Stimulated activated CD8-positive, alpha-beta memory T cell treated with anti-CD3 and anti-CD28 coated beads, Interleukin-12 subunit alpha, Interleukin-12 subunit beta, amount 100 ng/mL, for 24 hours (primary cell): ENCODE results near the gene TARS3.

Source experiments
- DNase-seq: peaks from one replicate; pipeline ENCODE4 v3.0.0-alpha.2; 2020; ENCODE audit errors: extremely low read depth

TARS3 gene

DNA sequence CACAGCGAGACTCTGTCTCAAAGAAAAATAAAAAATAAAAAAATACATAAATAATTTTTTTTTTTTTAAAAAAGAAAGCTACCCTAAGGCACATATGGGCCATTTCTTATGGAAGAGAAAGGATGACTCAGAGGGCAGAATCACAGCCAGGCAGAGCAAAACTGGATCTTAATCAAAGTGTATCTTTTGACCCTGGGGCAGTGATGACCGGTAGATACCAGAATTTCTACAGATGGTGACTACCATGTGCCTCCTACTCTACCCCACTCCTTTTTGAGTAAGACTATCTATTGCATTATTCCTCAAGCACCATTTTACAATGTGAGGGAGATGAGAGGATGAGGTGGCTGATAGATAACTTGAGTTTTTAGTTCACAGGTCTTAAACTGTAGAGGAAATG is 26.0 kb downstream of the TARS3 start:
- no peak for DNase-seq

DNA sequence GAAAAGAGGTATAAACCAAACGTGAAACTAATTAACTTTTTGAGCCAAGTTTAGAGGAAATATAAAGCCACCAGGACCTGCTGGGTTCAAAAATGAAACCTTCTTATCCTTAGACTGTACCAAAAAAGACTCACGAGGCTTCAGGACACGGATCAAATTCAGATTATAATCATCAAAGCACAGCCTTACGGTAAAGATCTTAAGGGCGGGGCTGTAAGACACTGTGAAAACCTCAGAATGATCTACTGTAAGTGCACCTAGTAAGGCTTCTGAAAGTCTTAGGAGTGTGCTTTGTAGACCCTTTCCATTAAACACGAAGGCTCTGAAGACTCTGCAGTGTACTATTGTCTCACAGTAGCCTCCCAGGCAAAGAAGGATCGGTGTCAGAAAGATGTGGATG is 26.8 kb downstream of the TARS3 start:
- DNase-seq = no peak

DNA sequence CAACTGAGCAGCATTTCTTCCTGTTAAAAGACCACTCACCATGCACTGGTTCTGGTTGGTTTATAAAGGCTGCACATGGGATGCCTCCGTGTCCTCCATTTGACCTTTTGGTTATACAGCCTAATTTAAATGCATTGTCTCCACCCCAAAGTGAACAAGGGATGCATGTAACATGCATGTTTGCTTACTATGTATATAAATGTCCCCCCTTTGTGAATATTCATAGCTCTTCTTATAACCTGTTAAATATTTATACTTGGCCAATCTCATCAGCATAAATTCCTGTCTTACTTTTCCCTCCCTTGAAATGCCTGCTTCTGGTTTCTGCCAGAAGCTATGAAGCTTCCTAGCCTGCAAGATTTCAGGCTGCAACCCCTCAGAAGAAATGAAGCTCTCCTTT is 27.4 kb downstream of the TARS3 start:
- no peak for DNase-seq

DNA sequence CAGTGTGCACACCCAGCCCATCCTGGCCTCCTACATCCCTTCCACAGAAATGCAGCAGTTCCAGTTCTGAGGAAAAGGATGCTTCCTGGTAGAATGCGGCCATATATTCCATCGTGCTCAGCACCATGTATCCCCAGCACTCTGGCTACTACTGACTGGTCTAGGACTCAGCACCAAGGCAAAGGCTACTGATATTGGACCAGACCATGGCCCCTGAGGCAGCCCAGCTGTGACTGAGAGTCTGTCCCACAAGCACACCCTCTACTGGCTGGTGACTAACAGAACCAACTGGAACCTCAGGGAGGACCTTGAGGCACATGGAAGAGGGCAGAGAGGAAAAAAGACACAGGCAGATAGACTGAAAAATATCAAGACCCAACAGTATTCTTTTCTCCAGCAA is 30.0 kb downstream of the TARS3 start:
- no peak for DNase-seq

DNA sequence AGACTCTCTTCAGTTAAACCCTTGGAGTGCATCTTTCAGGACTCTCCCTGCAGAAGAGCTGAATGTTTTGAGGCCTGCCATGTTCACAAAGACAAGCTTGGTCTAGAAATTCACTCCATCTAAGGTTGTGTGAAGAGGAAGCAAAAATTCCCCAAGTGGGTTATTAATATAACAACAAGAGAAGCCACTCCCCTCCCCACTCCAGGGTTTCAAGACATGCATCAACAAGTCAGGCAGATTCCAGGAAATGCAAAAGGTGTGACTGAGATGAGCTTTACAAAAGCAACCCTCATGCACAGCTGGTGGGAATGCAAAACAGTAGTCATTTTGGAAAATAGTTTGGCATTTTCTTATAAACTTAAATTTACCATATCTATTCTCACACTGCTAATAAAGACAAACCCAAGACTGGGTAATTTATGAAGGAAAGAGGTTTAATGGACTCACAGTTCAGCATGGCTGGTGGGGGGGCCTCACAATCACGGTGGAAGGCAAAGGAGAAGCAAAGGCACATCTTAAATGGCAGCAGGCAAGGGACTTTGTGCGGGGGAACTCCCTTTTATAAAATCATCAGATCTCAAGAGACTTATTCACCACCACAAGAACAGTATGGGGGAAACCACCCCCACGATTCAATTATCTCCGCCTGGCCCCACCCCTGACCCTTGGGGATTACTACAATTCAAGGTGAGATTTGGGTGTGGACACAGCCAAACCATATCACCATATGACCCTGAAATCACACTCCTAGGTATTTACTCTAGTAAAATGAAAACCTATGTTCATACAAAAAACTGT is 31.3 kb downstream of the TARS3 start:
- no peak for DNase-seq

DNA sequence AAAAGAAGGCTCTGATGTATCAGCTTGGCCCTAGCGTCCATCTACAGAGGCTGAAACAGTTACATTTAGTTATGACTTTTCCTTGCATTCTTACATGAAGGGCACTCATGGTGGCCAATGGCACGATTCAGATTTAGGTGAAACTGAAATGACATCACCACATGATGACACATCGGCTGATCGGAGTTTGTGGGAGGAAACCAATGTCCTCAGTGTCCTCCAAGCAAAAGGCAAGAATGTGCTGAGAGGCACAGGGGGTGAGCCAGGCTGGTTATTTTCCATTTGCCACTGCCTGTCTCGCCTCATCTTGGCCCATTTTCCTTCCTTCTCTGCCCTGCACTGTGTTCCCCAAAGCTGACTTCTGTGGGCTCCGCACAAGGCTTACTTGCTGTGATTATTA is 34.4 kb downstream of the TARS3 start:
- no peak for DNase-seq

DNA sequence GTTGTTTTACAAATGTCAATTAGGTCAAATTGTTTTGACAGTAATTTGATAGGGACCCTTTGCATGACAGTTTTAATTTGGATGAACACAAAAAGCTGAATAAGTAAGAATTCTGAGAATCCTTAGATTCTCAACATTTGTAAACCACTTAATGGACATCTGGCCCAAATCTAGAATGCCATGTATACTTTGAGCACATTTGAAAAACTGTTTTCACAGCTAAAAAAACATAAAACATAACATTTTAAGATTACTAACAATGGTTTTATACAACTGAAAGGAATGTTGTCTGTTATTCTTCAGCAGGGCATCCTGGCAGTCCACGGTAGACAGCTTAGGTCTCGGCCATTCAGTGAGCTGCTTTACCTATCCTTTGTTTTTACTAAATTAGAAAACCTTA is 37.6 kb downstream of the TARS3 start:
- no peak for DNase-seq

DNA sequence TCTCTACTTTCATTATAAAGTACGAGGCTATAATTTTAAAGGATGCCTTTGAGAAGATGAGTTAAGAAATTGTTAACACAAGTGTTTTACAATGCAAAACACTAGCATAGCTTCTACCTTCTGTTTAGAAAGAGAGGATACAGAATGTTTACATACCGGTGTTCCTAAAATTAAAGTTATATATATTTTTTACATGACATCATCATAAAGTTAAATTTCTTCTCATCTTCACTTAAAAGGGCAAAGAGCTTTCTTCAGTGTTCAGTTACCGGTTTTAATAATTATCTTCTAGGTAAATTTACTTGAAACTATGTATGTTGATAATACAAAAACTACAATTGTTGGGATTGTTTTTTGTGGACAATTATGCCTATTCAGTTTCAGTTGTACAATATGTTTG is 39.4 kb downstream of the TARS3 start:
- DNase-seq = no peak

DNA sequence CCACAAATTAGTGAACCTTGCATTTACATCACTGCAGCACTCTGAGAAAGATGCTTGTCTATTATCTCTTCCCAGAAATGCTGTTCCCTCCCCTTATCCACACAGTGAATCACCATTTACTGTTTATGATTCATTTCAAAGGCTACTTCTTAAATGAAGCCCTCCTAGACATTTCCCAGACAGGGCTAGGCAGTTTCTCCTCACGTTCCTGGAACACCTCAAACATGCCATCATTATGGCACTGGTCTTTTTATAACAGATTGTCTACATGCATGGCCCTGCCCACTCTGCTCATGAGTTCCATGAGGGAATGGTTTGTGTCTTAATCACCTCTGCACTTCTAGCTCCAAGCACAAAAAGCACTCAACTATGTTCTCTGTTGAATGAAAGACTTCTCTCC is 39.9 kb downstream of the TARS3 start:
- no peak for DNase-seq

DNA sequence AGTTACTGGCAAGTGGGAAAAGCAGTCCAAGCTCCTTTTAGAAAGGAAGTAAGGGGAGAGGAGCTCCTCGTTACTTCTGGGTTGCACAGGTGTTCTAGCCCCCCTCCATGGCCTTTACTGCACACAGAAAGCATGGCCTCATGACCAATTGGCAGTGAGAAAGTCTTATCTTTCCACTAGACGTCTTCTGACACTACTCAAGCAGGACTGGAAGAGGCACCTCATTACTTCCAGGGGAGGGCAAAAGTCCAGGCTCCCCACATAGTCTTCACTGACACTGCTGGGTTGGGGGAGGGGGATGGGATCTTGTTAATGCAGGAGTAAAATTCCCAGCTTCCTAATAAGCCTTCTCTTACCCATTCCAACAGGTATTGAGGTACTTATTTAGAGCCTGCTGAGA is 44.5 kb downstream of the TARS3 start:
- DNase-seq = no peak

DNA sequence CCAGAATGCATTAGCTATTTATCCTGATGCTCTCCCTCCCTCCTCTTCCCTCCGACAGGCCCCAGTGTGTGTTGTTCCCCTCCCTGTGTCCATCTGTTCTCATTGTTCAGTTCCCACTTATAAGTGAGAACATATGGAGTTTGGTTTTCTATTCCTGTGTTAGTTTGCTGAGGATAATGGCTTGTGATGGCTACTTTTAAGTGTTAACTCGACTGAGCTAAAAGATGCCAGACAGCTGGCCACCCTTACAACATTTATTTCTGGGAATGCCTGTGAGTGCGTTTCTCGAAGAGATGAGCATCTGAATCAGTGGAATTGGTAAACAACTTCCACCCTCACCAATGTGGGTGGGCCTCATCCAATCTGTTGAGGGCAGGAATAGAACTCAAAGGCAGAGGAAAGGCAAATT is 47.3 kb downstream of the TARS3 start:
- no peak for DNase-seq

DNA sequence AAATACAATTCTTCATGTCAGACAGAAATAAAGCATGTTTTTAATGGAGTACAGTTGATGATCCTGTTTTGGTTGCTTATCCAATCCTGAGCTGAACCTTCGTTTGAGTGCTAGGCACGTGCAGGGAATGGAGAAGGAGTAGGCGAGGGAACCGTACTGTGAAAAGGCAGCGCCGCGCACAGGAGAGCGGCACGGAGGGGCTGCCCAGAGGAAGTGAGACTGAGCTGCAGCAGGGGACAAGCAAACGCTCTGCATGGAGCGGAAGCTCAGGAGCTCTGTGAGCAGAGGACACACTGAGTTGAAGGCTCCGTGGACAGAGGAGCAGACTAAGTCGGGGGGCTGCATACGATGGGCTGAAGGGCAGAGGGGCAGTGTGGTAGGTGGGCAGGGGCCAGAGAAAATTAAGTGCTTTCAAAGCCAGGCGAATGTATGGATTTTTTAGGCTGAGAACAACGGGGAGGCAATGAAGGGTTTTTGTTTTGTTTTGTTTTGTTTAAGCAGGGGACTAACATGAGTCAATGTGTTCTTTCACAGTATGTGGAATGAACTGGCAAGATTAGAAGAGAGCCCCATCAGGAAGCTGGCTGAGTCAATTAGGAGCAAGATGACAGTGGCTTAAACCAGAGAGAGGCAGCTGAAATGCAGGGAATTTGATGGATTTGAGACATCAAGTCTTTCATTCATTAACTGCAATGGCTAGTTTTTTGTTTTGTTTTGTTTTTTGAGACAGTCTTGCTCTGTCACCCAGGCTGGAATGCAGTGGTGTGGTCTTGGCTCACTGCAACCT is 48.3 kb downstream of the TARS3 start:
- DNase-seq = no peak

DNA sequence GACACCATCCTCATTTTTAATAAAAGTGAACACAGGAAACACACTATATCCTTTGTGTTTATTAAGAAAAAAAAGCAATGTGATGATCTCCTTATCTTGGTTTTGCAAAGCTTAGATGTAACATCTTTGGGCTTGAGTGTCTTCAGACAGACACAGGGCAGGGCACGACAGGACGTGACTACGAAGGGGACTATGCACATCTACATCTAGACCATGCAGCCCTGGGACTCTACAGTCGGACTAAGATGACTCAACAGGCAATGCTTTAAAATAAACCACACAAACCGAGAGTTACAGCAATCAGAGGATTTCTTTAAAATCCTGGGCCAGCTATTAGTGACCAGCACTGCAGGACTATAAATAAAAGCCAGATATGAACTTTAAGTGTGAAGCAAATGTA is 49.3 kb downstream of the TARS3 start:
- DNase-seq = no peak

DNA sequence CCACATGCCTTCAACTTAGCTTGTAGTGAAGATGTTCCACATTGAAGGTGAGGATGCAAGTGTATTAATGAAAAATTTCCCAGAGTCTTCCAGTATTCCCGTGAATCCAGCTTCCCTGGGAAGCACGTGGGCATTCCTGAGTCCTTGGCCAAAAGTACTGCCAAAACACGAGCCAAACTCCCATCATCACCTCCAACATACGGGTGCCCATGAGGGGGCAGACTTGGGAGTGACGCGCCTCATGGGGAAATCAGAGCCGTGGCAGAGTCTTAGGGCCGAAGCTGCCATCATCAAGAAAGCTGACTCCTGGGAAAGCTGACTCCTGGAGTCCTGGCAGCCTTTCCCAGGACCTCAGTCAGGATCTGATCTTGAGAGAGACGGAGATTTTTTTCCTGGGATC is 52.0 kb downstream of the TARS3 start:
- DNase-seq = no peak

DNA sequence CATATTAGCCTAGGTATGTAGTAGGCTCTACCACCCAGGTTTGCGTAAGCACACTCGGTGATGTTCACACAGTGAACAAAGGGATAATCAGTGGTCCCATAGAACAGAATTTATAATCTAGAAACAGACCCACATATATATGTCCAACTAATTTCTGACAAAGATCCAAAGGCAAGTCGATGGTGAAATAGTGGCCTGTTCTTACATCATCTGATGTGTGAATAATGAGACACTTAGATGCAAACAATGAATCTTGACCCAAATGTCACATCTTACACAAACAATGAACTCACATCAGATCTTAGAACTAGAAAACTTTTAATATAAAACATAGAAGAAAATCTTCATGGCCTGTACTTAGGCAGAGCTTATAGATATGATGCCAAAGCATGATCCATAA is 54.5 kb downstream of the TARS3 start:
- DNase-seq = no peak

DNA sequence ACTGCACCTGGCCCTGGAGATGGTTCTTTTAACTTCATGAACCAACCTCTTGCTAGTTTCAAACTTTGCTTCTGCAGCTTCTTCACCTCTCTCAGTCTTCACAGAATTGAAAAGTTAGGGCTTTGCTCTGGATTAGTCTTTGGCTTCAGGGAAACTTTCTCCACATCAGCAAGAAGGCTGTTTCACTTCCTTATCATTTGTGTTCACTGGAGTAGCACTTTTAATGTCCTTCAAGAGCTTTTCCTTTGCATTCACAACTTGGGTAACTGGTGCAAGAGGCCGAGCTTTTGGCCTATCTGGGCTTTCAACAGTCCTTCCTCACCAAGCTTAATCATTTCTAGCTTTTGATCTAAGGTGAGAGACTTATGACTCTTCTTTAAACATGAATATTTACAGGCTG is 56.4 kb downstream of the TARS3 start:
- DNase-seq = no peak

DNA sequence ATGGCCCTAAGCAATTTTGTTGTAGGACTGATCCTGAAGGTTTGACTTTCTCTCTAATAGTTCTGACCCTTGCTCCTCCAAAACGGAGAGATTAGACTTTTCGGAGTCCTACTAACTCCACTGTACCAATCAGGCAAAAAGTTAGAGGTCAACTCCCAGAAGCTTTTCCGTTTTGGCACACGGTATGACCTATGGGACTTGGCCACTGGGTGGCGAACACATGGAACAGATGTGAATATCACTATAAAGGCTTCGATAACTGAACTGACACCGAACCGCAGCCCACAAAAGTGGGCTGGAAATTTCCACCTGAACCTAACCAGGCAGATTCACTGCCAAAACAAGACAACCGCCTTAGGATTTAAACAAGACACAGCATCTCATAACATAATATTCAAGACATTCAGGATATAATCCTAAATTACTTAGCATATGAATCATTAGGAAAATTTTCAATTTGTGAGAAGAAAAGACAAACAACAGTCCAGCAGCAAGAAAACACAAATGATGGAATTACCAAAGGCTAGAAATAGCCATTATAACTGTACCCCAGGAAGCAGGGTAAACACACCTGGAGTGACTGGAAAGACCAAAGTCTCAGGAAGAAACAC is 59.9 kb downstream of the TARS3 start:
- DNase-seq = no peak

DNA sequence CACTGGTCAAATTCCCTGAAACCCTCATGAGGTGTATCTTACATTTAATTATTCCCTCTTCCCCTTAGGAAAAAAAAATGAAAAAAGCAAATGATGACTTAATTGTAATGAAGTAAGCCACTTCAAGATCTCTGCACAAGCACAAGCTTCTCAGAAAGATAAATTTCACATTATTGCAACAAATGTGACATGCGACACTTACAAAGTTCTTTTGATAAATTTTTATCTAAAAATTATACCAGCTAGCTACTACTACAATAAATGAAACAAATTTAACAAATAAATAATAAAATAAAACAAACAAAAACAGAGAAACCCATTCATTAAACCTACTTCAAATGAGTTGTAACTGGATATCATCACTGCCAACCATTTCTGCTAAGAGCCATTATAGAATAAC is 62.1 kb downstream of the TARS3 start:
- DNase-seq = no peak

DNA sequence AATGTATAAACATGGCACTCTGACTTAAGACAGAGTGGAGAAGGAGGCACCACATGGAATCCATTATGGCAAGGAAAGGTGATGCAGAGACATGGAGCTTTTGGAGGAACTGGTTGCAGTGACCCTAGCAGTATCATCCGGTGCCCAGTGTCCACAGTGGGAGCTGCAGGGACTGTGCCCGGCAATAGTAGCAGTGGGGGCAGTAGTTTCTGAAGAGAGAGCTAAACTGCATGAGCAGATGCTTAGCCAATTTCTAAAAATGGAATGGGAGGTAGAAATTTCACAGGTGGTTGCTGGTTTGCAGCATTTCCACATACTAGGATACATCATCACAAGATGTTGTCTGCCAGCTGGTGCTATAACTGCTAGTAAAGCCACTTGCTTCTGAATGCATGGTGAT is 64.3 kb downstream of the TARS3 start:
- no peak for DNase-seq

DNA sequence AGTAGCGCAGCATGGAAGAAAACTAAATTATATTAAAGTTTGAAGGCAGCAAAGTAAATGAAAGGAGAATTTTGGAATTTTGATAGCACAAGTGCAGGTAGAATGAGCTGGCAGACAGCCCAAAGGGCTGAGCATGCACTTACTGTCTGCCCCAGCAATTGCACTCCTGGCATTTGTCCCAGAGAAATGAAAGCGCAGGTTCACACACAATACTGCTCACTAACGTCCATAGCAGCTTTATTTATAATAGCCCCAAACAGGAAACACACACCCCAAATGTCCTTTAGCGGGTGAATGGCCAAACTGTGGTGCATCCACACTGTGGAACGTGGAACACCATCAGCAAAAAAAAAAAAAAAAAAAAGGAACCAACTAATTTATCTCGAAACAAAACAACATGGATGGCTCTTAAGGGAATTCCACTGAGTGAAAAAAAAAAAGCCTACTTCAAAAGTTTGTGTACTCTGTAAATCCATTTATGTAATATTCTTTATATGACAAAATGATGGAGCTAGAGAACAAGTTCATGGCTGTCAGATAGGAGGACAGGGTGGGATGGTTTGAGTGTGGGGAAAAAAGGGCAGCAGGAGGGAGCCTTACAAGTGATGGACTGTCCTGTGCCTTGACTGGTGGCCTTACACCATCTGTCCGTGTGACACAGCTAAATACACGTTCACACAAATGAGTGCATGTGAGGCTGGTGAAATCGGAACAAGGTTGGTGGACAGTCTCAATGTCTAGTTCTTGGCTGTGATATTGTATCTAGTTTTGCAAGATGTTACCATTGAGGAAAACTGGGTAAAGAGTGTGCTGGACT is 66.1 kb downstream of the TARS3 start:
- no peak for DNase-seq

DNA sequence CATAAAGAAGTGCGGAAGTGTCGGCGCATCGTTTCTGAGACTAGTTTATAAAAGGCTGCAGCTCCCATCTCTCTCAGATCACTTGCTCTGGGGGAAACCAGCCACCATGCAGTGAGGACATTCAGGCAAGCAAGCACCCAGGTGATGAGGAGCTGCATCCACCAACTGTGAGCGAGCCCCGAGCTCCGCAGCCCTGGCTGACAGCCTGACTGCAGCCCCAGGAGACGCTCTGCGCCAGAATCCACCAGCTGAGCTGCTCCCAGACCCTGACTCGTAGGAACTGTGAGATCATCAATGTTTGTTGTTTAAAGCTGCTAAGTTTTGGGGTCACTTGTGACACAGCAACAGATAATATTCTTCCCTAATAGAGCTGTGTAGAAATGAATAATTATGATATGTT is 67.1 kb downstream of the TARS3 start:
- DNase-seq = no peak
